H9 (cell line): ENCODE results near the gene SLC22A31. TPM values are rescaled to one million over a fixed set of nuclear protein-coding genes. Genes with fewer than 3 reads are reported as not detected.

Experiments
- DNase-seq: peaks from one replicate; pipeline ENCODE4 v3.0.0-alpha.2; 2017
- H2AFZ ChIP-seq: one replicate; pipeline ENCODE4 v1.6.1; 2013; ENCODE audit warnings: mild to moderate bottlenecking, low read length, control low read depth, moderate library complexity
- H2AK5ac ChIP-seq: 2 replicates; pipeline ENCODE4 v1.6.1; 2013; ENCODE audit warnings: low read length, control low read depth, mixed read lengths; ENCODE audit not compliant: insufficient read length
- H2BK120ac ChIP-seq: one replicate; pipeline ENCODE4 v1.6.1; 2013; ENCODE audit warnings: low read depth, mild to moderate bottlenecking, low read length, control low read depth, inconsistent platforms; ENCODE audit not compliant: poor library complexity, severe bottlenecking
- H2BK12ac ChIP-seq: 2 replicates; pipeline ENCODE4 v1.6.1; 2013; ENCODE audit warnings: low read length, control low read depth, mixed read lengths, low read depth; ENCODE audit not compliant: insufficient read length
- H2BK15ac ChIP-seq: 2 replicates; pipeline ENCODE4 v1.6.1; 2013; ENCODE audit warnings: low read depth, low read length, control low read depth
- H2BK20ac ChIP-seq: one replicate; pipeline ENCODE4 v1.6.1; 2013; ENCODE audit warnings: low read depth, mild to moderate bottlenecking, low read length, control low read depth, inconsistent platforms; ENCODE audit not compliant: poor library complexity, severe bottlenecking
- H2BK5ac ChIP-seq: 2 replicates; pipeline ENCODE4 v1.6.1; 2013; ENCODE audit warnings: low read length, control low read depth, mixed read lengths; ENCODE audit not compliant: insufficient read length
- H3K14ac ChIP-seq: 2 replicates; pipeline ENCODE4 v1.6.1; 2013; ENCODE audit warnings: low read length, control low read depth; ENCODE audit not compliant: insufficient read depth
- H3K18ac ChIP-seq: 2 replicates; pipeline ENCODE4 v1.6.1; 2013; ENCODE audit warnings: low read depth, mild to moderate bottlenecking, mixed read lengths, low read length, control low read depth; ENCODE audit not compliant: insufficient read length
- H3K23ac ChIP-seq: 2 replicates; pipeline ENCODE4 v1.6.1; 2013; ENCODE audit warnings: low read length, control low read depth, mixed read lengths, low read depth; ENCODE audit not compliant: insufficient read length
- H3K23me2 ChIP-seq: 2 replicates; pipeline ENCODE4 v1.6.1; 2013; ENCODE audit warnings: low read depth, mild to moderate bottlenecking, mixed read lengths, low read length, control low read depth; ENCODE audit not compliant: insufficient read length, poor library complexity, severe bottlenecking
- H3K27ac ChIP-seq: 2 replicates; pipeline ENCODE4 v1.5.1; 2013; ENCODE audit warnings: low read length, control low read depth, mixed read lengths, low read depth; ENCODE audit not compliant: insufficient read length
- H3K27me3 ChIP-seq: 2 replicates; pipeline ENCODE4 v1.6.1; 2013; ENCODE audit warnings: low read length, control low read depth, inconsistent platforms; ENCODE audit not compliant: insufficient read depth
- H3K4ac ChIP-seq: 2 replicates; pipeline ENCODE4 v1.6.1; 2013; ENCODE audit warnings: low read depth, mild to moderate bottlenecking, control low read depth, inconsistent platforms, low read length, moderate library complexity
- H3K4me1 ChIP-seq: 2 replicates; pipeline ENCODE4 v1.6.1; 2013; ENCODE audit warnings: low read length, control low read depth, inconsistent platforms; ENCODE audit not compliant: insufficient read depth
- H3K4me2 ChIP-seq: 2 replicates; pipeline ENCODE4 v1.6.1; 2013; ENCODE audit warnings: low read length, control low read depth, mixed read lengths; ENCODE audit not compliant: insufficient read length, insufficient read depth
- H3K56ac ChIP-seq: 2 replicates; pipeline ENCODE4 v1.6.1; 2013; ENCODE audit warnings: low read depth, mild to moderate bottlenecking, mixed read lengths, low read length, control low read depth; ENCODE audit not compliant: insufficient read length
- H3K79me1 ChIP-seq: 2 replicates; pipeline ENCODE4 v1.6.1; 2013; ENCODE audit warnings: low read depth, mild to moderate bottlenecking, moderate library complexity, low read length, control low read depth, inconsistent platforms; ENCODE audit not compliant: insufficient read depth, poor library complexity, severe bottlenecking
- H3K79me2 ChIP-seq: 2 replicates; pipeline ENCODE4 v1.6.1; 2013; ENCODE audit warnings: low read length, control low read depth, inconsistent platforms; ENCODE audit not compliant: insufficient read depth
- H3K9ac ChIP-seq: 2 replicates; pipeline ENCODE4 v1.6.1; 2013; ENCODE audit warnings: low read length, control low read depth, mixed read lengths; ENCODE audit not compliant: insufficient read length; ENCODE audit errors: extremely low read depth
- H3K9me3 ChIP-seq: one replicate; pipeline ENCODE4 v1.6.1; 2013; ENCODE audit warnings: low read depth, low read length, inconsistent platforms; ENCODE audit not compliant: control insufficient read depth
- H3T11ph ChIP-seq: one replicate; pipeline ENCODE4 v1.6.1; 2013; ENCODE audit warnings: mild to moderate bottlenecking, low read length, control low read depth, inconsistent platforms
- H4K20me1 ChIP-seq: one replicate; pipeline ENCODE4 v1.6.1; 2013; ENCODE audit not compliant: control insufficient read depth, insufficient read length, insufficient read depth
- H4K5ac ChIP-seq: 2 replicates; pipeline ENCODE4 v1.6.1; 2013; ENCODE audit warnings: low read depth, mild to moderate bottlenecking, mixed read lengths, low read length, control low read depth; ENCODE audit not compliant: insufficient read length
- H4K8ac ChIP-seq: replicated peaks from 2 replicates; pipeline ENCODE4 v1.6.1; 2013; ENCODE audit warnings: low read length, control low read depth, mixed read lengths, low read depth; ENCODE audit not compliant: insufficient read length
- H4K91ac ChIP-seq: 2 replicates; pipeline ENCODE4 v1.6.1; 2013; ENCODE audit warnings: low read depth, mild to moderate bottlenecking, moderate library complexity, mixed read lengths, low read length, control low read depth; ENCODE audit not compliant: insufficient read length
- H3K27ac Mint-ChIP-seq, 3 experiments: 2 replicates in 2 of 3; 3 replicates in 1 of 3; pipeline ENCODE4 v1.8.0; 2020 to 2021; ENCODE audit warnings: mixed read lengths in 3 of 3, mild to moderate bottlenecking in 1 of 3, moderate library complexity in 1 of 3
- H3K27me3 Mint-ChIP-seq: 2 replicates; pipeline ENCODE4 v1.8.0; 2021; ENCODE audit warnings: low read depth, mild to moderate bottlenecking, moderate library complexity, mixed read lengths
- H3K36me3 Mint-ChIP-seq, 3 experiments: 2 replicates in 2 of 3; 3 replicates in 1 of 3; pipeline ENCODE4 v1.8.0; 2020 to 2021; ENCODE audit warnings: low read depth in 3 of 3, mixed read lengths in 3 of 3; ENCODE audit not compliant: insufficient read depth in 1 of 3
- H3K4me1 Mint-ChIP-seq, 2 experiments: 2 replicates each; pipeline ENCODE4 v1.8.0; 2020; ENCODE audit warnings: mixed read lengths in 2 of 2
- H3K4me3 Mint-ChIP-seq, 2 experiments: 2 replicates in 1 of 2; 3 replicates in 1 of 2; pipeline ENCODE4 v1.8.0; 2020 to 2021; ENCODE audit warnings: mild to moderate bottlenecking in 2 of 2, mixed read lengths in 2 of 2, moderate library complexity in 1 of 2
- H3K9me3 Mint-ChIP-seq, 2 experiments: 2 replicates in 1 of 2; 3 replicates in 1 of 2; pipeline ENCODE4 v1.8.0; 2020; ENCODE audit warnings: mild to moderate bottlenecking in 2 of 2, mixed read lengths in 2 of 2, moderate library complexity in 1 of 2
- WGBS: extraction: QIAGEN DNeasy Blood & Tissue Kit; methylation state at CpG from one replicate; pipeline ENCODE4 v1.1.7; 2013; ENCODE audit warnings: missing lambda C conversion rate, low lambda C conversion rate, mixed read lengths; ENCODE audit not compliant: insufficient read length; ENCODE audit errors: extremely low coverage; 5-methylcytosine and 5-hydroxymethylcytosine counted together
- total RNA-seq: library from RNA; stranded (reverse); gene quantifications from 2 replicates; pipeline ENCODE4 v1.2.1, GENCODE V29; 2021
- TF ChIP-seq, protein P1 (sequence below): fragments of 200-600 bp; sonication (generic); conservative IDR thresholded peaks from 3 replicates; pipeline ENCODE4 v1.8.0; 2021; ENCODE audit warnings: antibody characterized with exemption, mild to moderate bottlenecking

Gene SLC22A31
- total RNA-seq, 1 experiment from 2014 or later, result 7.7 TPM

DNA sequence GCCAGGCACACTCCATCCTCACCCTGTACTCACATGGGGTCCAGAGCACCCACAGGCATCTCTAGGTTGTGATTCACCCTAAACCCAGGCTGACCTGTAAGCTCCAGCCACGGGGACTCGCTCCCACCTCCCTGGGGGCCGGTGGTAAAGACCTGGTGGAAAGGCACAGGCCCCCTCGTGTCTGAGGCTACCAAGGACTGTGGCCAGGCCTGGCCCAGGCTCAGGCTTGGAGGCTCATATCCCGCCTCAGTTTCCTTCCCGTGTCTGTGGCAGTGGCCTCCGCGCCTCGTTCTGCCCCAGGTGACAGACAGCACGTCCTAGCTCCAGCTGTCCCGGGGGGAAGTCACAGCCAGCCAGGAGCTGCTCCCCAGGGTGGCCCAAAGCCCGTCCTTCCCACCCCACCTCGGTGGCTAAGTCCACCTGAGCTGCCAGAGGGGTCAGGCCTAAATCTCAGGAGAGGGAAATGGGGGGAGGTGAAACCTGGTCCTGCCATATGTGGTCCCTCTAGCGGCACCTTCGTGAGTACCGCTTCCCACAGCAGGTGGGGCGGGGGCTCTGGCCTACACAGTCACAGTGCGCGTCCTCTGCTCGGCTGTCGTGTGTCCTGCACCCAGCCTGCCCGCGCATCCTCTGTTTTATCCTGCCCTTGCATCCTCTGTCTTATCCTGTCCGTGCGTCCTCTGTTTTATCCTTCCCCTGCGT lies 16.2 kb downstream of the SLC22A31 start:
- no peak overlapping the region for H3K9ac ChIP-seq
- H3K79me2 ChIP-seq, result no peaks in the 10 kb centered on the region
- H3K4me2 ChIP-seq, result no peak overlapping the region
- H2BK15ac ChIP-seq, result no peak overlapping the region
- no peaks in the 10 kb centered on the region for H3K4me1 Mint-ChIP-seq
- no peak overlapping the region for H3K4me3 Mint-ChIP-seq
- H3K9me3 Mint-ChIP-seq, result no peaks in the 10 kb centered on the region; a peak in 1 of 5 replicates
- no peak overlapping the region; the same call in 1 of the 2 replicates for H3K14ac ChIP-seq
- no peak overlapping the region for H3K4ac ChIP-seq
- H3K18ac ChIP-seq, result no peak overlapping the region
- no peak overlapping the region for H2AFZ ChIP-seq
- H3K23ac ChIP-seq, result no peak overlapping the region
- H3K27ac Mint-ChIP-seq, result no peak overlapping the region
- no peak overlapping the region for H2BK20ac ChIP-seq
- no peaks in the 10 kb centered on the region for H3K79me1 ChIP-seq
- H4K5ac ChIP-seq, result no peak overlapping the region
- no peak overlapping the region for H3K56ac ChIP-seq
- H3K27ac ChIP-seq, result no peak overlapping the region
- H3K27me3 Mint-ChIP-seq, result peaks cover 17% of the 10 kb centered on the region
- WGBS, result no CpG with 5 or more reads among the region's 26 CpGs
- H2AK5ac ChIP-seq, result no peak overlapping the region
- H3T11ph ChIP-seq, result no peak overlapping the region
- TF ChIP-seq, protein P1, sequence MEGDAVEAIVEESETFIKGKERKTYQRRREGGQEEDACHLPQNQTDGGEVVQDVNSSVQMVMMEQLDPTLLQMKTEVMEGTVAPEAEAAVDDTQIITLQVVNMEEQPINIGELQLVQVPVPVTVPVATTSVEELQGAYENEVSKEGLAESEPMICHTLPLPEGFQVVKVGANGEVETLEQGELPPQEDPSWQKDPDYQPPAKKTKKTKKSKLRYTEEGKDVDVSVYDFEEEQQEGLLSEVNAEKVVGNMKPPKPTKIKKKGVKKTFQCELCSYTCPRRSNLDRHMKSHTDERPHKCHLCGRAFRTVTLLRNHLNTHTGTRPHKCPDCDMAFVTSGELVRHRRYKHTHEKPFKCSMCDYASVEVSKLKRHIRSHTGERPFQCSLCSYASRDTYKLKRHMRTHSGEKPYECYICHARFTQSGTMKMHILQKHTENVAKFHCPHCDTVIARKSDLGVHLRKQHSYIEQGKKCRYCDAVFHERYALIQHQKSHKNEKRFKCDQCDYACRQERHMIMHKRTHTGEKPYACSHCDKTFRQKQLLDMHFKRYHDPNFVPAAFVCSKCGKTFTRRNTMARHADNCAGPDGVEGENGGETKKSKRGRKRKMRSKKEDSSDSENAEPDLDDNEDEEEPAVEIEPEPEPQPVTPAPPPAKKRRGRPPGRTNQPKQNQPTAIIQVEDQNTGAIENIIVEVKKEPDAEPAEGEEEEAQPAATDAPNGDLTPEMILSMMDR, result no peak
- H3K36me3 Mint-ChIP-seq, result no peaks in the 10 kb centered on the region
- no peaks in the 10 kb centered on the region for H3K4me1 ChIP-seq
- H3K27me3 ChIP-seq, result no peaks in the 10 kb centered on the region
- no peaks in the 10 kb centered on the region for H4K20me1 ChIP-seq
- H2BK120ac ChIP-seq, result no peak overlapping the region
- H3K23me2 ChIP-seq, result no peaks in the 10 kb centered on the region
- no peak overlapping the region for H4K91ac ChIP-seq
- H2BK12ac ChIP-seq, result no peak overlapping the region
- H3K9me3 ChIP-seq, result no peaks in the 10 kb centered on the region
- no peak overlapping the region for H2BK5ac ChIP-seq
- no peak overlapping the region for H4K8ac ChIP-seq
- no peak for DNase-seq
